Measurements from ENCODE around the gene TIMM13. TPM values are rescaled to one million over a fixed set of nuclear protein-coding genes. Genes with fewer than 3 reads are reported as not detected.
"Not testable (repeated sequence)": the region's sequence is repeated elsewhere in the genome, so short reads cannot be mapped to it uniquely, and the experiment has no call there.

The TIMM13 gene
- total RNA-seq, 3 donors from 2014 or later = 27.7 to 34.4 (median 28.1) TPM

DNA sequence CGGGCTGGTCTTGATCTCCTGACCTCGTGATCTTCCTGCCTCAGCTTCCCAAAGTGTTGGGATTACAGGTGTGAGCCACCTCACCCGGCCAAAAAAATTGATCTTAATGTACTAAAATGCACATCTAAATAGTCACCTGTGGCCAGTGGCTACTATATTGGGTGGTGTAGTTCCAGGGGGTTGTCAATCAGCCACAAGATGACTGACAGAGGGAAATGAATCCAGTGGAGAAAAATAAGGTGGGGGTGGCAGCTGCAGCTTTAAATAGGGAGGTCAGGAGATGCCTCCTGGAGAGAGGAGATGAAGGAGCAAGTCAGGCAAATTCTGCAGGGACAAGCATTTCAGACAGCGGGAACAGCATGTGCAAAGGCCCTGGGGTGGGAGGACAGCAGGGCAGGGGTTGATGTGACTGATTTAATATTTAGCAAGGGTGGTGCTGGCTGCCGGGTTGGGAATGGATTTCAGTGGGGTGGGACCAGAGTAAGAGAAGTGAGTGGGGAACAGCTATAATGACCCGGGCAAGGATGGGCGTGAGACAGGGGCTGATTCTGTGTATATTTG, 18.0 kb downstream of the TIMM13 start:
- Histone ChIP-seq H3K27me3 (no peaks in the 10 kb centered on the region), H3K36me3 (no peaks in the 10 kb centered on the region), H3K9me3 (no peaks in the 10 kb centered on the region), H3K4me3 (no peak overlapping the region), H3K27ac (no peak overlapping the region), H3K4me1 (no peaks in the 10 kb centered on the region)
- intact Hi-C loops (cut with DNase I; ENCODE audit: low total_unique reads) = no loop called here
- TF ChIP-seq, protein P1, sequence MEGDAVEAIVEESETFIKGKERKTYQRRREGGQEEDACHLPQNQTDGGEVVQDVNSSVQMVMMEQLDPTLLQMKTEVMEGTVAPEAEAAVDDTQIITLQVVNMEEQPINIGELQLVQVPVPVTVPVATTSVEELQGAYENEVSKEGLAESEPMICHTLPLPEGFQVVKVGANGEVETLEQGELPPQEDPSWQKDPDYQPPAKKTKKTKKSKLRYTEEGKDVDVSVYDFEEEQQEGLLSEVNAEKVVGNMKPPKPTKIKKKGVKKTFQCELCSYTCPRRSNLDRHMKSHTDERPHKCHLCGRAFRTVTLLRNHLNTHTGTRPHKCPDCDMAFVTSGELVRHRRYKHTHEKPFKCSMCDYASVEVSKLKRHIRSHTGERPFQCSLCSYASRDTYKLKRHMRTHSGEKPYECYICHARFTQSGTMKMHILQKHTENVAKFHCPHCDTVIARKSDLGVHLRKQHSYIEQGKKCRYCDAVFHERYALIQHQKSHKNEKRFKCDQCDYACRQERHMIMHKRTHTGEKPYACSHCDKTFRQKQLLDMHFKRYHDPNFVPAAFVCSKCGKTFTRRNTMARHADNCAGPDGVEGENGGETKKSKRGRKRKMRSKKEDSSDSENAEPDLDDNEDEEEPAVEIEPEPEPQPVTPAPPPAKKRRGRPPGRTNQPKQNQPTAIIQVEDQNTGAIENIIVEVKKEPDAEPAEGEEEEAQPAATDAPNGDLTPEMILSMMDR (IDR thresholded peaks at IDR 0.05) = no peak
- no peak for TF ChIP-seq POLR2AphosphoS5 (IDR thresholded peaks at IDR 0.05)
- no peak for TF ChIP-seq POLR2A (IDR thresholded peaks at IDR 0.05)
- no peak for DNase-seq (ENCODE audit: low spot score in 2 of 2)

GRCh38 chr19:2408247-2408646, 19.1 kb downstream of the TIMM13 start:
- Histone ChIP-seq H3K9me3 (no peaks in the 10 kb centered on the region), H3K4me1 (no peaks in the 10 kb centered on the region), H3K36me3 (no peaks in the 10 kb centered on the region), H3K27me3 (no peaks in the 10 kb centered on the region), H3K4me3 (no peak overlapping the region), H3K27ac (no peak overlapping the region)
- TF ChIP-seq, protein P1 (IDR thresholded peaks at IDR 0.05) = no peak
- no peak for TF ChIP-seq POLR2A (IDR thresholded peaks at IDR 0.05)
- TF ChIP-seq POLR2AphosphoS5 (IDR thresholded peaks at IDR 0.05) = no peak
- intact Hi-C loops (cut with DNase I; ENCODE audit: low total_unique reads) = no loop called here
- DNase-seq (ENCODE audit: low spot score in 2 of 2) = no peak

GRCh38 chr19:2399582-2399981, 27.8 kb downstream of the TIMM13 start:
- intact Hi-C loops (cut with DNase I; ENCODE audit: low total_unique reads) = no loop called here
- no peak for DNase-seq (ENCODE audit: low spot score in 2 of 2)
- Histone ChIP-seq H3K27ac (no peak overlapping the region), H3K9me3 (no peaks in the 10 kb centered on the region), H3K36me3 (no peaks in the 10 kb centered on the region), H3K4me1 (no peaks in the 10 kb centered on the region), H3K27me3 (no peaks in the 10 kb centered on the region), H3K4me3 (no peak overlapping the region)
- TF ChIP-seq POLR2AphosphoS5 (IDR thresholded peaks at IDR 0.05) = no peak
- TF ChIP-seq POLR2A (IDR thresholded peaks at IDR 0.05) = no peak
- TF ChIP-seq, protein P1 (IDR thresholded peaks at IDR 0.05) = no peak

DNA sequence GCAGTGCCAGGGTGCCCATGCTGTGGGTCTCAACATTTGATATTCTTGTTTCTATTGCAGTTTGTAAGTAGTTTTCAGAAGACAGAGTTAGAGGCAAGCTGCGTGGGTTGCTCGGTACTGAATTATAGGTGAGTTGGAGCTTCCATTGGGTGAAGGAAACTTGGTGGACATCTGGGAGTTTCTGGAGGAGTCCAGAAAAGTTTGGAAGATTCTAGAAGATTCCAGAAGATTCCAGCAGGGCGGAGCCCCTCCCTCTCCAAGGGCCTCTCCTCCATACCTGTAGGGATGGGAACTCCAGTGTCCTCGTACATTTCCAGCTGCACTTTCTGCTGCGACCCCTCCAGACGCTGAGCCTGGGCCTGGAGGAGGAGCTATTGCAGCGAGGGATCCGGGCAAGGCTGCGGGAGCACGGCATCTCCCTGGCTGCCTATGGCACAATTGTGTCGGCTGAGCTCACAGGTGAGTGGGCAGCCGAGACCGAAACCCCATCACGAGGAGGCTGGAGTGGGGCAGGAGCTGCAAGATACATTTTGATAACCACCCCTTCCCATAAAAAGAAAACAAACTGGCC, 28.6 kb downstream of the TIMM13 start:
- no peak overlapping the region for H3K4me3 ChIP-seq
- intact Hi-C loops (cut with DNase I; ENCODE audit: low total_unique reads) = no loop called here
- no peaks in the 10 kb centered on the region for H3K27me3 ChIP-seq
- H3K4me1 ChIP-seq = no peaks in the 10 kb centered on the region
- H3K9me3 ChIP-seq = no peaks in the 10 kb centered on the region
- no peak overlapping the region for H3K27ac ChIP-seq
- DNase-seq (ENCODE audit: low spot score in 2 of 2) = no peak
- no peaks in the 10 kb centered on the region for H3K36me3 ChIP-seq
- TF ChIP-seq, protein P1 (IDR thresholded peaks at IDR 0.05) = no peak
- TF ChIP-seq POLR2A (IDR thresholded peaks at IDR 0.05) = no peak
- TF ChIP-seq POLR2AphosphoS5 (IDR thresholded peaks at IDR 0.05) = no peak

DNA sequence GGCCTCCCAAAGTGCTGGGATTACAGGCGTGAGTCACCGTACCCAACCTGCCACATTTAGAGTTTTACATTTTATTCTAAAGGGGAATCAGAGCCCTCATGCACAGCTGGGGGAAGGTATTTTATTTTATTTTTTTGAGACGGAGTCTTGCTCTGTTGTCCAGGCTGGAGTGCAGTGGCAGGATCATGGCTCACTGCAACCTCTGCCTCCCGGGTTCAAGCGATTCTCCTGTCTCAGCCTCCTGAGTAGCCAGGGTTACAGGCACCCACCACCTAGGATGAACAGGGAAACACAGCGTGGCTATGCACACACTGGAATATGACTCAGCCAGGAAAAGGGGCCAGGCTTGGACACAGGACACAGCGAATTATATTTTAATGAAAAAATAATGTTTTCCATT, 30.2 kb downstream of the TIMM13 start:
- H3K4me1 ChIP-seq; DNase-seq (ENCODE audit: low spot score in 2 of 2); H3K4me3 ChIP-seq; intact Hi-C loops (cut with DNase I; ENCODE audit: low total_unique reads); H3K9me3 ChIP-seq; H3K27ac ChIP-seq; H3K27me3 ChIP-seq; H3K36me3 ChIP-seq: not testable (repeated sequence)

GRCh38 chr19:2395293-2395829, 32.0 kb downstream of the TIMM13 start:
- intact Hi-C loops (cut with DNase I; ENCODE audit: low total_unique reads); H3K36me3 ChIP-seq: not testable (repeated sequence)

More at GRCh38 chr19:2395293-2395829, 32.0 kb downstream of the TIMM13 start:
- H3K4me3 ChIP-seq; H3K27ac ChIP-seq; H3K9me3 ChIP-seq; H3K27me3 ChIP-seq; H3K4me1 ChIP-seq; DNase-seq (ENCODE audit: low spot score in 2 of 2): not testable (repeated sequence)

Data from breast epithelium (tissue), 4 donors.